GM23338 (cell line): Measurements from ENCODE around the gene FTL. TPM values are rescaled to one million over a fixed set of nuclear protein-coding genes. Genes with fewer than 3 reads are reported as not detected.
"Not testable (repeated sequence)": the region's sequence is repeated elsewhere in the genome, so short reads cannot be mapped to it uniquely, and the experiment has no call there.

Source experiments
- ATAC-seq: fragments of 200-7000 bp; cut with Tn5 transposase; 3 replicates; pipeline ENCODE4 v1.9.1; 2020
- DNase-seq: peaks from one replicate; pipeline ENCODE4 v3.0.0-alpha.2; 2015; ENCODE audit warnings: low spot score
- H2AFZ ChIP-seq: fragments of 200-600 bp; sonication (generic); 2 replicates; pipeline ENCODE4 v1.8.0; 2016; ENCODE audit warnings: antibody characterized with exemption, mild to moderate bottlenecking, moderate library complexity
- H3F3A ChIP-seq: fragments of 200-600 bp; sonication (generic); replicated peaks from 2 replicates; pipeline ENCODE4 v1.8.0; 2017; ENCODE audit warnings: antibody characterized with exemption, mixed run types, low read depth
- H3K27ac ChIP-seq: fragments of 200-600 bp; sonication (generic); 2 replicates; pipeline ENCODE4 v1.6.1; 2016; ENCODE audit warnings: low read depth
- H3K27me3 ChIP-seq: fragments of 200-600 bp; sonication (generic); 2 replicates; pipeline ENCODE4 v1.8.0; 2016; ENCODE audit warnings: mild to moderate bottlenecking, mixed run types, moderate library complexity; ENCODE audit not compliant: insufficient read depth
- H3K36me3 ChIP-seq: fragments of 200-600 bp; sonication (generic); 2 replicates; pipeline ENCODE4 v1.8.0; 2016; ENCODE audit warnings: mild to moderate bottlenecking; ENCODE audit not compliant: insufficient read depth
- H3K4me1 ChIP-seq: fragments of 200-600 bp; sonication (generic); 2 replicates; pipeline ENCODE4 v1.8.0; 2016; ENCODE audit warnings: mild to moderate bottlenecking, moderate library complexity; ENCODE audit not compliant: insufficient read depth
- H3K4me2 ChIP-seq: fragments of 200-600 bp; sonication (generic); 2 replicates; pipeline ENCODE4 v1.7.1; 2017; ENCODE audit warnings: mixed run types
- H3K4me3 ChIP-seq: fragments of 200-600 bp; sonication (generic); 2 replicates; pipeline ENCODE4 v1.6.1; 2016; ENCODE audit warnings: mixed run types
- H3K79me2 ChIP-seq: fragments of 200-600 bp; sonication (generic); replicated peaks from 2 replicates; pipeline ENCODE4 v1.8.0; 2017; ENCODE audit warnings: mild to moderate bottlenecking; ENCODE audit not compliant: insufficient read depth
- H3K9me2 ChIP-seq: fragments of 200-600 bp; sonication (generic); 2 replicates; pipeline ENCODE4 v1.8.0; 2017; ENCODE audit not compliant: insufficient read depth
- H4K20me1 ChIP-seq: fragments of 200-600 bp; sonication (generic); replicated peaks from 2 replicates; pipeline ENCODE4 v1.8.0; 2017; ENCODE audit warnings: mild to moderate bottlenecking; ENCODE audit not compliant: insufficient read depth
- H3K27ac Mint-ChIP-seq: 2 replicates; pipeline ENCODE4 v1.8.0; 2020; ENCODE audit warnings: inconsistent platforms, mild to moderate bottlenecking, moderate library complexity, mixed read lengths
- H3K27me3 Mint-ChIP-seq: 3 replicates; pipeline ENCODE4 v1.8.0; 2022; ENCODE audit warnings: low read depth, mild to moderate bottlenecking, moderate library complexity, mixed read lengths, inconsistent platforms; ENCODE audit not compliant: insufficient read depth, poor library complexity
- H3K36me3 Mint-ChIP-seq: 3 replicates; pipeline ENCODE4 v1.8.0; 2021; ENCODE audit warnings: low read depth, mild to moderate bottlenecking, inconsistent platforms, moderate library complexity, mixed read lengths
- H3K4me1 Mint-ChIP-seq: 3 replicates; pipeline ENCODE4 v1.8.0; 2020; ENCODE audit warnings: mild to moderate bottlenecking, inconsistent platforms, mixed read lengths
- H3K4me3 Mint-ChIP-seq: 3 replicates; pipeline ENCODE4 v1.8.0; 2021; ENCODE audit warnings: moderate library complexity, mild to moderate bottlenecking, inconsistent platforms, mixed read lengths
- H3K9me3 Mint-ChIP-seq: 3 replicates; pipeline ENCODE4 v1.8.0; 2020; ENCODE audit warnings: moderate library complexity, mild to moderate bottlenecking, inconsistent platforms, mixed read lengths
- CREB1 ChIP-seq: fragments of 250-450 bp; sonication (Bioruptor Pico); IDR thresholded peaks from 2 replicates; pipeline ENCODE4 v1.5.0; 2020; ENCODE audit warnings: low read depth, mild to moderate bottlenecking, moderate library complexity
- EZH2 ChIP-seq: fragments of 200-600 bp; sonication (generic); IDR thresholded peaks from one replicate; pipeline ENCODE4 v1.8.0; 2017; ENCODE audit warnings: antibody characterized with exemption, mild to moderate bottlenecking, low read depth; ENCODE audit not compliant: unreplicated experiment
- EZH2phosphoT487 ChIP-seq: fragments of 200-600 bp; sonication (generic); IDR thresholded peaks from one replicate; pipeline ENCODE4 v1.8.1; 2018; ENCODE audit warnings: antibody characterized with exemption; ENCODE audit not compliant: unreplicated experiment
- JUNB ChIP-seq: IDR thresholded peaks from one replicate; pipeline ENCODE4 v1.6.1; 2016; ENCODE audit warnings: antibody characterized with exemption; ENCODE audit not compliant: unreplicated experiment
- NANOG ChIP-seq: IDR thresholded peaks from 2 replicates; pipeline ENCODE4 v1.6.1; 2016; ENCODE audit warnings: antibody characterized with exemption, borderline replicate concordance
- POLR2AphosphoS5 ChIP-seq: IDR thresholded peaks from 2 replicates; pipeline ENCODE4 v1.6.1; 2016; ENCODE audit warnings: antibody characterized with exemption, low read depth
- STAT1 ChIP-seq: IDR thresholded peaks from one replicate; pipeline ENCODE4 v1.6.1; 2016; ENCODE audit warnings: antibody characterized with exemption; ENCODE audit not compliant: unreplicated experiment
- polyA plus RNA-seq: library from polyadenylated mRNA; unstranded; fragments of >200 nt; fragmentation: Nextera tagmentation; extraction: Ambion mirVana; gene quantifications from 2 replicates; pipeline ENCODE4 v1.2.1, GENCODE V29; 2016
- total RNA-seq: library from RNA; depleted of rRNA; stranded (reverse); fragments of >200 nt; shearing (Covaris generic); gene quantifications from 2 replicates; pipeline ENCODE4 v1.2.3, GENCODE V29; 2014
- TF ChIP-seq, protein P1 (sequence below): fragments of 250-450 bp; sonication (Bioruptor Pico); IDR thresholded peaks from 2 replicates; pipeline ENCODE4 v1.5.0; 2020; ENCODE audit warnings: mild to moderate bottlenecking, moderate library complexity
- TF ChIP-seq, protein P2 (sequence below): IDR thresholded peaks from 2 replicates; pipeline ENCODE4 v1.6.1; 2016; ENCODE audit warnings: antibody characterized with exemption

Gene FTL
- total and polyA plus RNA-seq, 2 experiments from 2014 or later: 2,064 to 5,436 TPM

DNA sequence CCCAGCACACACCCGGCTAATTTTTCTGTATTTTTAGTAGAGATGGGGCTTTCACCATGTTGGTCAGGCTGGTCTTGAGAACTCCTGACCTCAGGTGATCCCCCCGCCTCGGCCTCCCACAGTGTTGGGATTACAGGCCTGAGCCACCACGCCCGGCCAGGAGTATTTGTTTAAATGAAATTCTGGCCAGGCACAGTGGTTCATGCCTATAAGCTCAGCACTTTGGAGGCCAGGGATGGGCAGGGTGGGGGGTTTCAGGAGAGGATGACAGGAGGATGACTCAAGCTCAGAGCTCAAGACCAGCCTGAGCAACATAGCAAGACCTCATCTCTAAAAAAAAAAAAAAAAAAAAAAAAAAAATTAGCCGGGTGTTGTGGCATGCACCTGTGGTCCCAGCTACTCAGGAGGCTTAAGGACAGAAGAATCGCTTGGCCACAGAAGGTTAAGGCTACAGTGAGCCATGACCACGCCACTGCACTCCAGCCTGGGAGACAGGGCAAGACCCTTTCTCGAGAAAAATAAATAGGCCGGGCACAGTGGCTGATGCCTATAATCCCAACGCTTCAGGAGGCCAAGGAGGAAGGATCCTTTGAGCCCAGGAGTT, 39.8 kb upstream of the FTL start:
- Histone ChIP-seq H4K20me1 (no peaks in the 10 kb centered on the region; the same call in 1 of the 2 replicates), H3K4me2 (no peak overlapping the region), H3K4me1 (no peaks in the 10 kb centered on the region), H3K27ac (no peak overlapping the region), H3F3A (no peaks in the 10 kb centered on the region), H3K79me2 (no peaks in the 10 kb centered on the region), H3K27me3 (no peaks in the 10 kb centered on the region), H3K36me3 (no peaks in the 10 kb centered on the region; the same call in 1 of the 2 replicates), H3K9me2 (no peaks in the 10 kb centered on the region), H3K4me3 (no peak overlapping the region), H2AFZ (no peak overlapping the region)
- ATAC-seq: no peak
- Mint-ChIP-seq H3K36me3 (peaks cover 8% of the 10 kb centered on the region; the same call in 2 of the 3 replicates), H3K4me1 (no peaks in the 10 kb centered on the region), H3K27ac (no peak overlapping the region), H3K27me3 (peaks cover 13% of the 10 kb centered on the region), H3K9me3 (no peaks in the 10 kb centered on the region), H3K4me3 (no peak overlapping the region)
- TF ChIP-seq STAT1 (no peak), EZH2phosphoT487 (no peak), POLR2AphosphoS5 (0 out of 2 replicates have a peak, but pooled peaks have one; percentile 1)
- no peak for DNase-seq

DNA sequence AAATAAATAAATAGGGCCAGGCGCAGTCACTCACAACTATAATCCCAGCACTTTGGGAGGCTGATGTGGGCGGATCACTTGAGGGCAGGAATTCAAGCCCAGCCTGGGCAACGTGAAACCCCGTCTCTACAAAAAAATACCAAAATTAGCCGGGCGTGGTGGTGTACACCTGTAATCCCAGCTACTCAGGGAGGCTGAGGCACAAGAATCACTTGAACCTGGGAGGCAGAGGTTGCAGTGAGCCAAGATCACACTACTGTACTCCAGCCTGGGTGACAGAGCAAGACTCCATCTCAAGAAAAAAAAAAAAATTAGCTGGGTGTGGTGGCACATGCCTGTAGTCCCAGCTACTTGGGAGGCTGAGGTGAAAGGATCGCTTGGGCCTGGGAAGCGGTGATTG, 39.2 kb upstream of the FTL start:
- not testable (repeated sequence) for H3K4me1 ChIP-seq, H3K27me3 ChIP-seq, ATAC-seq, H2AFZ ChIP-seq, H3K36me3 ChIP-seq, H3K9me3 Mint-ChIP-seq, H3K9me2 ChIP-seq, DNase-seq, H3K27ac Mint-ChIP-seq, H4K20me1 ChIP-seq, H3K4me3 Mint-ChIP-seq, H3K4me2 ChIP-seq, H3K4me1 Mint-ChIP-seq, H3K79me2 ChIP-seq, H3F3A ChIP-seq, H3K36me3 Mint-ChIP-seq, H3K27ac ChIP-seq, H3K4me3 ChIP-seq
- peaks cover 13% of the 10 kb centered on the region for H3K27me3 Mint-ChIP-seq

DNA sequence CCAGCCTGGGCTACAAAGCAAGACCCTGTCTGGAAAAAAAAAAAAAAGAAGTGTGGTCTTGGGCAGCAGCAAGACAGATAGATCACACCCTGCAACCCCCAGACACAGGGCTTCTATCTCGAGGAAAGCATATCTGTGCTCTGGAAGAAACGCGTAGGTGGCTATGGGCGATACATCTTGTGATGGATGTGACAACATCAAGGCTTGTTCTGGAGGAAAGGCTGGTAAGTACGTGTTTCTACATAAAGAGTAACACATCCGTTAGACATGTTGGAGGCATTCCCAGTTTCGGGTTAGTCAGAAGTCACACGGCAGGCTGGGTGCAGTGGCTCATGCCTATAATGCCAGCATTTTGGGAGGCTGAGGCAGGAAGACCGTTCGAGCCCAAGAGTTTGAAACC, 38.2 kb upstream of the FTL start:
- DNase-seq (no peak), ATAC-seq (no peak)
- Histone ChIP-seq H3K4me3 (no peak overlapping the region), H3F3A (no peaks in the 10 kb centered on the region), H2AFZ (no peak overlapping the region), H3K4me2 (no peak overlapping the region), H3K79me2 (no peaks in the 10 kb centered on the region), H3K36me3 (no peaks in the 10 kb centered on the region), H3K27me3 (peaks cover 5% of the 10 kb centered on the region; the same call in 1 of the 2 replicates), H3K27ac (no peak overlapping the region), H3K9me2 (no peaks in the 10 kb centered on the region), H4K20me1 (no peaks in the 10 kb centered on the region; the same call in 1 of the 2 replicates), H3K4me1 (no peaks in the 10 kb centered on the region)
- peaks cover 15% of the 10 kb centered on the region for H3K27me3 Mint-ChIP-seq
- no peak overlapping the region for H3K27ac Mint-ChIP-seq
- H3K9me3 Mint-ChIP-seq: no peaks in the 10 kb centered on the region
- peaks cover 4% of the 10 kb centered on the region; the same call in 2 of the 3 replicates for H3K36me3 Mint-ChIP-seq
- H3K4me3 Mint-ChIP-seq: no peak overlapping the region
- no peak for TF ChIP-seq STAT1
- no peak for TF ChIP-seq NANOG
- TF ChIP-seq, protein P1, sequence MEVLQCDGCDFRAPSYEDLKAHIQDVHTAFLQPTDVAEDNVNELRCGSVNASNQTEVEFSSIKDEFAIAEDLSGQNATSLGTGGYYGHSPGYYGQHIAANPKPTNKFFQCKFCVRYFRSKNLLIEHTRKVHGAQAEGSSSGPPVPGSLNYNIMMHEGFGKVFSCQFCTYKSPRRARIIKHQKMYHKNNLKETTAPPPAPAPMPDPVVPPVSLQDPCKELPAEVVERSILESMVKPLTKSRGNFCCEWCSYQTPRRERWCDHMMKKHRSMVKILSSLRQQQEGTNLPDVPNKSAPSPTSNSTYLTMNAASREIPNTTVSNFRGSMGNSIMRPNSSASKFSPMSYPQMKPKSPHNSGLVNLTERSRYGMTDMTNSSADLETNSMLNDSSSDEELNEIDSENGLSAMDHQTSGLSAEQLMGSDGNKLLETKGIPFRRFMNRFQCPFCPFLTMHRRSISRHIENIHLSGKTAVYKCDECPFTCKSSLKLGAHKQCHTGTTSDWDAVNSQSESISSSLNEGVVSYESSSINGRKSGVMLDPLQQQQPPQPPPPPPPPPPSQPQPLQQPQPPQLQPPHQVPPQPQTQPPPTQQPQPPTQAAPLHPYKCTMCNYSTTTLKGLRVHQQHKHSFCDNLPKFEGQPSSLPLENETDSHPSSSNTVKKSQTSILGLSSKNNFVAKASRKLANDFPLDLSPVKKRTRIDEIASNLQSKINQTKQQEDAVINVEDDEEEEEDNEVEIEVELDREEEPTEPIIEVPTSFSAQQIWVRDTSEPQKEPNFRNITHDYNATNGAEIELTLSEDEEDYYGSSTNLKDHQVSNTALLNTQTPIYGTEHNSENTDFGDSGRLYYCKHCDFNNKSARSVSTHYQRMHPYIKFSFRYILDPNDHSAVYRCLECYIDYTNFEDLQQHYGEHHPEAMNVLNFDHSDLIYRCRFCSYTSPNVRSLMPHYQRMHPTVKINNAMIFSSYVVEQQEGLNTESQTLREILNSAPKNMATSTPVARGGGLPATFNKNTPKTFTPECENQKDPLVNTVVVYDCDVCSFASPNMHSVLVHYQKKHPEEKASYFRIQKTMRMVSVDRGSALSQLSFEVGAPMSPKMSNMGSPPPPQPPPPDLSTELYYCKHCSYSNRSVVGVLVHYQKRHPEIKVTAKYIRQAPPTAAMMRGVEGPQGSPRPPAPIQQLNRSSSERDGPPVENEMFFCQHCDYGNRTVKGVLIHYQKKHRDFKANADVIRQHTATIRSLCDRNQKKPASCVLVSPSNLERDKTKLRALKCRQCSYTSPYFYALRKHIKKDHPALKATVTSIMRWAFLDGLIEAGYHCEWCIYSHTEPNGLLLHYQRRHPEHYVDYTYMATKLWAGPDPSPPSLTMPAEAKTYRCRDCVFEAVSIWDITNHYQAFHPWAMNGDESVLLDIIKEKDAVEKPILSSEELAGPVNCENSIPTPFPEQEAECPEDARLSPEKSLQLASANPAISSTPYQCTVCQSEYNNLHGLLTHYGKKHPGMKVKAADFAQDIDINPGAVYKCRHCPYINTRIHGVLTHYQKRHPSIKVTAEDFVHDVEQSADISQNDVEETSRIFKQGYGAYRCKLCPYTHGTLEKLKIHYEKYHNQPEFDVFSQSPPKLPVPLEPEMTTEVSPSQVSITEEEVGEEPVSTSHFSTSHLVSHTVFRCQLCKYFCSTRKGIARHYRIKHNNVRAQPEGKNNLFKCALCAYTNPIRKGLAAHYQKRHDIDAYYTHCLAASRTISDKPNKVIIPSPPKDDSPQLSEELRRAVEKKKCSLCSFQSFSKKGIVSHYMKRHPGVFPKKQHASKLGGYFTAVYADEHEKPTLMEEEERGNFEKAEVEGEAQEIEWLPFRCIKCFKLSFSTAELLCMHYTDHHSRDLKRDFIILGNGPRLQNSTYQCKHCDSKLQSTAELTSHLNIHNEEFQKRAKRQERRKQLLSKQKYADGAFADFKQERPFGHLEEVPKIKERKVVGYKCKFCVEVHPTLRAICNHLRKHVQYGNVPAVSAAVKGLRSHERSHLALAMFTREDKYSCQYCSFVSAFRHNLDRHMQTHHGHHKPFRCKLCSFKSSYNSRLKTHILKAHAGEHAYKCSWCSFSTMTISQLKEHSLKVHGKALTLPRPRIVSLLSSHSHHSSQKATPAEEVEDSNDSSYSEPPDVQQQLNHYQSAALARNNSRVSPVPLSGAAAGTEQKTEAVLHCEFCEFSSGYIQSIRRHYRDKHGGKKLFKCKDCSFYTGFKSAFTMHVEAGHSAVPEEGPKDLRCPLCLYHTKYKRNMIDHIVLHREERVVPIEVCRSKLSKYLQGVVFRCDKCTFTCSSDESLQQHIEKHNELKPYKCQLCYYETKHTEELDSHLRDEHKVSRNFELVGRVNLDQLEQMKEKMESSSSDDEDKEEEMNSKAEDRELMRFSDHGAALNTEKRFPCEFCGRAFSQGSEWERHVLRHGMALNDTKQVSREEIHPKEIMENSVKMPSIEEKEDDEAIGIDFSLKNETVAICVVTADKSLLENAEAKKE (CRISPR knock-in tag): no peak
- no peak for TF ChIP-seq EZH2
- TF ChIP-seq EZH2phosphoT487: no peak
- no peak for TF ChIP-seq POLR2AphosphoS5
- no peak for TF ChIP-seq JUNB
- TF ChIP-seq, protein P2, sequence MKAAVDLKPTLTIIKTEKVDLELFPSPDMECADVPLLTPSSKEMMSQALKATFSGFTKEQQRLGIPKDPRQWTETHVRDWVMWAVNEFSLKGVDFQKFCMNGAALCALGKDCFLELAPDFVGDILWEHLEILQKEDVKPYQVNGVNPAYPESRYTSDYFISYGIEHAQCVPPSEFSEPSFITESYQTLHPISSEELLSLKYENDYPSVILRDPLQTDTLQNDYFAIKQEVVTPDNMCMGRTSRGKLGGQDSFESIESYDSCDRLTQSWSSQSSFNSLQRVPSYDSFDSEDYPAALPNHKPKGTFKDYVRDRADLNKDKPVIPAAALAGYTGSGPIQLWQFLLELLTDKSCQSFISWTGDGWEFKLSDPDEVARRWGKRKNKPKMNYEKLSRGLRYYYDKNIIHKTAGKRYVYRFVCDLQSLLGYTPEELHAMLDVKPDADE: no peak
- no peak for TF ChIP-seq CREB1 (CRISPR knock-in tag)
- no peaks in the 10 kb centered on the region for H3K4me1 Mint-ChIP-seq
